ENCODE data around the gene GPRC5A.

The GPRC5A gene

GRCh38 chr12:12939888-12940287 is 48.5 kb downstream of the GPRC5A start:
- no peak for DNase-seq

- no peak for DNase-seq
Observed at GRCh38 chr12:12941450-12942350, 50.3 kb downstream of the GPRC5A start.

GRCh38 chr12:12943586-12944260 is 52.4 kb downstream of the GPRC5A start:
- DNase-seq = no peak

GRCh38 chr12:12945591-12945990 is 54.2 kb downstream of the GPRC5A start:
- no peak for DNase-seq

- peak in 27 of 51 donors; percentile 7 to 87 (median 38) for DNase-seq
Observed at GRCh38 chr12:12946686-12947355, 55.5 kb downstream of the GPRC5A start.

- DNase-seq = no peak
Observed at GRCh38 chr12:12947902-12948301, 56.5 kb downstream of the GPRC5A start.

GRCh38 chr12:12951504-12951903 is 60.1 kb downstream of the GPRC5A start:
- DNase-seq = no peak

- DNase-seq = no peak
Observed at GRCh38 chr12:12952036-12952435, 60.7 kb downstream of the GPRC5A start, which contains the start of gene GPRC5D. Gene GPRC5D, minus strand, starts transcription at chr12:12952170. Its CDS starts 1,786 bp downstream, at chr12:12950384.

GRCh38 chr12:12954356-12954755 is 63.0 kb downstream of the GPRC5A start:
- peak in 1 of 51 donors; percentile 3 for DNase-seq

GRCh38 chr12:12954878-12955625 is 63.7 kb downstream of the GPRC5A start:
- no peak for DNase-seq

- no peak for DNase-seq
Observed at GRCh38 chr12:12958886-12959285, 67.5 kb downstream of the GPRC5A start.

- no peak for DNase-seq
Observed at GRCh38 chr12:12960639-12961209, 69.4 kb downstream of the GPRC5A start.

- DNase-seq = no peak
Observed at GRCh38 chr12:12964255-12964654, 72.9 kb downstream of the GPRC5A start.

GRCh38 chr12:12965836-12966235 is 74.5 kb downstream of the GPRC5A start:
- no peak for DNase-seq

Data from hypothalamus (tissue), 51 donors.